ENCODE results near the gene CHRNA7.
"Not testable (repeated sequence)": the region's sequence is repeated elsewhere in the genome, so short reads cannot be mapped to it uniquely, and the experiment has no call there.

The CHRNA7 gene

DNA sequence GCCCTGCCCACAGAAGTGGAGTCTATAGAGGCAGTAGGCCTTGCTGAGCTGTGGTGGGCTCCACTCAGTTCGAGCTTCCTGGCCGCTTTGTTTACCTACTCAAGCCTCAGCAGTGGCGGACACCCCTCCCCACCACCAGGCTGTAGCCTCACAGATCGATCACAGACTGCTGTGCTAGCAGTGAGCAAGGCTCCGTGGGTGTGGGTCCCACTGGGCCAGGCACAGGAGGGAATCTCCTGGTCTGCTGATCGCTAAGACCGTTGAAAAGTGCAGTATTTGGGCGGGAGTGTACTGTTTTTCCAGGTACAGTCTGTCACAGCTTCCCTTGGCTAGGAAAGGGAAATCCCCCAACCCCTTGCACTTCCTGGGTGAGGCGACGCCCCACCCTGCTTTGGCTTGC is 115.2 kb downstream of the CHRNA7 start:
- H3K79me2 ChIP-seq (ENCODE audit: control insufficient read depth, insufficient read depth, low read length, poor library complexity); H4K12ac ChIP-seq (ENCODE audit: low read depth, low read length); H3K4me1 ChIP-seq (ENCODE audit: control insufficient read depth in 1 of 2, insufficient read depth in 2 of 2, low read length in 2 of 2); H3K4me3 ChIP-seq (ENCODE audit: low read depth, low read length); H3K4me2 ChIP-seq (ENCODE audit: low read length); H3K79me1 ChIP-seq (ENCODE audit: low read length); H2AFZ ChIP-seq (ENCODE audit: insufficient read depth, low read length, poor library complexity); H4K8ac ChIP-seq (ENCODE audit: low read depth, low read length); H3K9ac ChIP-seq (ENCODE audit: low read length); H2BK12ac ChIP-seq (ENCODE audit: low read length); H3K36me3 ChIP-seq (ENCODE audit: control insufficient read depth in 1 of 2, insufficient read depth in 2 of 2, low read length in 2 of 2); H3K27ac ChIP-seq (ENCODE audit: low read depth, low read length); H2BK120ac ChIP-seq (ENCODE audit: insufficient read depth, low read length, poor library complexity); H4K91ac ChIP-seq (ENCODE audit: low read depth, low read length); H3K18ac ChIP-seq (ENCODE audit: low read length); H3K4ac ChIP-seq (ENCODE audit: low read depth, low read length); H2AK5ac ChIP-seq (ENCODE audit: low read length); DNase-seq; H3K14ac ChIP-seq (ENCODE audit: low read length); H3K9me3 ChIP-seq (ENCODE audit: insufficient read depth, low read depth, low read length); H2BK5ac ChIP-seq (ENCODE audit: low read depth, low read length, poor library complexity); H3K23ac ChIP-seq (ENCODE audit: low read length); H3K27me3 ChIP-seq (ENCODE audit: insufficient read depth, low read length): not testable (repeated sequence)
- no CpG with 5 or more reads among the region's 10 CpGs for WGBS (ENCODE audit: extremely low coverage, insufficient coverage, insufficient read length)

DNA sequence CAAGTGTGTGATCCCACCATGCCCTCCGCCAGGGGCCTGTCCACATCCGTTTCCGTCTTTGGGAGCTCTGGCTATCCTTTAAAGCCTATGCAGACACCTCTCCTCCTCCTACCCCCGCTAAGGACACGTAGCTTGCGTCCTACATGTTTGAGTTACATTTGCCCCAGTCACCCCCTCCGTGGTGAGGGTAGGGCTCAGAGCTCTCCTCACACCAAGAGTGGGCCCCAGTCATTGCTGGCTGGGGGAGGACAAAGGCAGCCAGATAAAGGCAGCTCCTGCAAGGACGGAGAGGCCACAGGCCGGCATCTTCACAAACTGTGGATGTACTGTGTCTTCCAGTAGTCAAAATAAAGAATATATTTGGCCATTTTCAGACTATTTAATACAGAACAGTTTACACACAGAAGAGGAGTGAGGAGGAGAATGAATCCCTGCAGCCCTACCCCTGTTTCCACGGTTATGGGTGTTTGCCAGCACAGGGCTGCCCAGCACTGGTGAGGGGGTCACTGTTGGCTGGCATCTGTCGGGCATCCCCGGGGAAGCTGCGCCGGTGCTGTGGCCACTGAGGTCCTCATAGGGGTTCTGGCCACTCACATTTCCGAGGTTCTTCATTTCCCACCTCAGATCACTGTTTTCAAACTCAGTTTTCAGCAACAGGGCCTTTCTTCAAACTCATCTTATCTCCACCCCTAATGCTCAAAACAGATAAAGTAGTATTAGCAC is 118.7 kb downstream of the CHRNA7 start:
- WGBS (ENCODE audit: extremely low coverage, insufficient coverage, insufficient read length) = no CpG with 5 or more reads among the region's 15 CpGs
- H3K4me3 ChIP-seq (ENCODE audit: low read depth, low read length) = no peak overlapping the region
- no peaks in the 10 kb centered on the region for H3K36me3 ChIP-seq (ENCODE audit: control insufficient read depth in 1 of 2, insufficient read depth in 2 of 2, low read length in 2 of 2)
- H4K12ac ChIP-seq (ENCODE audit: low read depth, low read length) = no peak overlapping the region
- no peaks in the 10 kb centered on the region for H3K79me2 ChIP-seq (ENCODE audit: control insufficient read depth, insufficient read depth, low read length, poor library complexity)
- H3K79me1 ChIP-seq (ENCODE audit: low read length) = no peaks in the 10 kb centered on the region
- H2AK5ac ChIP-seq (ENCODE audit: low read length) = no peak overlapping the region
- no peaks in the 10 kb centered on the region for H3K4me1 ChIP-seq (ENCODE audit: control insufficient read depth in 1 of 2, insufficient read depth in 2 of 2, low read length in 2 of 2)
- no peak overlapping the region for H3K4me2 ChIP-seq (ENCODE audit: low read length)
- H2BK5ac ChIP-seq (ENCODE audit: low read depth, low read length, poor library complexity) = no peak overlapping the region
- no peaks in the 10 kb centered on the region for H3K27me3 ChIP-seq (ENCODE audit: insufficient read depth, low read length)
- H3K23ac ChIP-seq (ENCODE audit: low read length) = no peak overlapping the region
- no peak overlapping the region for H3K4ac ChIP-seq (ENCODE audit: low read depth, low read length)
- H4K8ac ChIP-seq (ENCODE audit: low read depth, low read length) = no peak overlapping the region
- no peak overlapping the region for H2BK12ac ChIP-seq (ENCODE audit: low read length)
- H3K18ac ChIP-seq (ENCODE audit: low read length) = no peak overlapping the region
- H2BK120ac ChIP-seq (ENCODE audit: insufficient read depth, low read length, poor library complexity) = no peak overlapping the region
- H3K9me3 ChIP-seq (ENCODE audit: insufficient read depth, low read depth, low read length) = no peaks in the 10 kb centered on the region
- no peak for DNase-seq
- H3K9ac ChIP-seq (ENCODE audit: low read length) = no peak overlapping the region
- H3K27ac ChIP-seq (ENCODE audit: low read depth, low read length) = no peak overlapping the region
- H2AFZ ChIP-seq (ENCODE audit: insufficient read depth, low read length, poor library complexity) = no peak overlapping the region
- H4K91ac ChIP-seq (ENCODE audit: low read depth, low read length) = no peak overlapping the region
- no peak overlapping the region for H3K14ac ChIP-seq (ENCODE audit: low read length)

DNA sequence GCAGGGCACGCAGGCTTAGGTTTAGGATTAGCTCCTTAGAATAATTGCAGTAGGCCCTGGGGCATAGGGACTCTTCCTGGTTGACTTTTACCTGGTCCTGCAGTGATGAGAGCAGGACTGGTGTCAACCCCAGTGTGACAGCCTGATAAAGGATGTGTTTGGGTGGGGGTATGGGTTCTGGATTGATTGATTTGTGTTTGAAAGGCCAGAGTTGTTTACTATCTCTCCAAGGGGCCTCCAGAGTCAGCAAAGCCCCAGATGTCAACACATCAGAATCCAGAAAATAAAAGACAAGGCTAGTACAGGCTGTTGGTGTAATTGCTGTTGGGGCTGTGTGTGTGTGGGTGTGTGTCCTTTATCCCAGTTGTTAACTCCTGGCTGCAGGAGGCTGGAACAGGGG is 122.3 kb downstream of the CHRNA7 start:
- Histone ChIP-seq H2BK120ac (ENCODE audit: insufficient read depth, low read length, poor library complexity) (no peak overlapping the region), H2BK12ac (ENCODE audit: low read length) (no peak overlapping the region), H3K9me3 (ENCODE audit: insufficient read depth, low read depth, low read length) (no peaks in the 10 kb centered on the region), H4K91ac (ENCODE audit: low read depth, low read length) (no peak overlapping the region), H2AK5ac (ENCODE audit: low read length) (no peak overlapping the region), H4K8ac (ENCODE audit: low read depth, low read length) (no peak overlapping the region), H3K79me1 (ENCODE audit: low read length) (no peaks in the 10 kb centered on the region), H3K27ac (ENCODE audit: low read depth, low read length) (no peak overlapping the region), H3K4me1 (ENCODE audit: control insufficient read depth in 1 of 2, insufficient read depth in 2 of 2, low read length in 2 of 2) (no peaks in the 10 kb centered on the region), H3K36me3 (ENCODE audit: control insufficient read depth in 1 of 2, insufficient read depth in 2 of 2, low read length in 2 of 2) (no peaks in the 10 kb centered on the region), H3K14ac (ENCODE audit: low read length) (no peak overlapping the region), H2BK5ac (ENCODE audit: low read depth, low read length, poor library complexity) (no peak overlapping the region), H3K9ac (ENCODE audit: low read length) (no peak overlapping the region), H3K4me2 (ENCODE audit: low read length) (no peak overlapping the region), H3K4me3 (ENCODE audit: low read depth, low read length) (no peak overlapping the region), H3K4ac (ENCODE audit: low read depth, low read length) (no peak overlapping the region), H3K18ac (ENCODE audit: low read length) (no peak overlapping the region), H2AFZ (ENCODE audit: insufficient read depth, low read length, poor library complexity) (no peak overlapping the region), H3K27me3 (ENCODE audit: insufficient read depth, low read length) (no peaks in the 10 kb centered on the region), H4K12ac (ENCODE audit: low read depth, low read length) (no peak overlapping the region), H3K79me2 (ENCODE audit: control insufficient read depth, insufficient read depth, low read length, poor library complexity) (no peaks in the 10 kb centered on the region), H3K23ac (ENCODE audit: low read length) (no peak overlapping the region)
- DNase-seq = no peak
- WGBS (ENCODE audit: extremely low coverage, insufficient coverage, insufficient read length) = no CpG with 5 or more reads among the region's 1 CpG

DNA sequence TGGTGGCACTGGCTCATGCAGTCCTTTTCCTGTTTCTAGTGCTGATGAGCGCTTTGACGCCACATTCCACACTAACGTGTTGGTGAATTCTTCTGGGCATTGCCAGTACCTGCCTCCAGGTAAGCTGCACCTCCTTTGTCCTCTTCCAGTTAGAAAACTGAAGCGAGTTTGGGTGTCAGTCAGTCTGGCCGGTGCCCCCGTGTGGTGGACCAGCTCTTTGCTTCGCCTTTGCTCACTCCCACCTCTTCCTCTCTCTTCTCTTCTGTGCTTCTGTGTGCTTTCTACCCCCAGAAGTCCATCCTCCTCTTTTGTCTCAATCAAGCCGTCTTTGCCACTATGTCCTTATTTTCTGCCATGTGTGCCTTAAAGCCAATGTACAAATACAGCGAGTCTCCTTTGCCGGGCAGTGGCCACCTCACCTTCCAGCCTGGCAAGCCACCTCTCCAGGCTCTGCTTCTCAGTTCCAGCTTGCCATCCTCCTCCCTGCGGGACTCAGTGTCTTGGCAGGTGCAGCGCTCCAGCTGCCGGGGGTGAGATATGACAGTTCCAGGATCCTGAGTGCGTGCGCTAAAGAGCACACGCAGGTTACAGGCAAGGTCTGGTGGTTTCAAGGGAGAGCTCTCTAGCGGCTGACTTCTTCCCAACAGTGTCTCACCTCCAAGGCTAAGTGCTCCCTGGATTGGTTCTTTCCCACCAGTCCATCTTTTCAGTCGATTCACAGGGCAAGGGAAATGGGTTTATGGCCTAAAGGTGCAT is 123.7 kb downstream of the CHRNA7 start:
- not testable (repeated sequence) for H3K23ac ChIP-seq (ENCODE audit: low read length); H2AK5ac ChIP-seq (ENCODE audit: low read length); H3K14ac ChIP-seq (ENCODE audit: low read length); H4K8ac ChIP-seq (ENCODE audit: low read depth, low read length); H2BK5ac ChIP-seq (ENCODE audit: low read depth, low read length, poor library complexity); H2BK120ac ChIP-seq (ENCODE audit: insufficient read depth, low read length, poor library complexity); H3K18ac ChIP-seq (ENCODE audit: low read length); H3K79me1 ChIP-seq (ENCODE audit: low read length); H3K9me3 ChIP-seq (ENCODE audit: insufficient read depth, low read depth, low read length); H3K27me3 ChIP-seq (ENCODE audit: insufficient read depth, low read length); H3K9ac ChIP-seq (ENCODE audit: low read length); H3K27ac ChIP-seq (ENCODE audit: low read depth, low read length); H2AFZ ChIP-seq (ENCODE audit: insufficient read depth, low read length, poor library complexity); H3K36me3 ChIP-seq (ENCODE audit: control insufficient read depth in 1 of 2, insufficient read depth in 2 of 2, low read length in 2 of 2); H3K4ac ChIP-seq (ENCODE audit: low read depth, low read length); DNase-seq; H4K91ac ChIP-seq (ENCODE audit: low read depth, low read length); H3K4me3 ChIP-seq (ENCODE audit: low read depth, low read length); H3K4me1 ChIP-seq (ENCODE audit: control insufficient read depth in 1 of 2, insufficient read depth in 2 of 2, low read length in 2 of 2); H3K79me2 ChIP-seq (ENCODE audit: control insufficient read depth, insufficient read depth, low read length, poor library complexity); H4K12ac ChIP-seq (ENCODE audit: low read depth, low read length); H3K4me2 ChIP-seq (ENCODE audit: low read length); H2BK12ac ChIP-seq (ENCODE audit: low read length)
- WGBS (ENCODE audit: extremely low coverage, insufficient coverage, insufficient read length) = no CpG with 5 or more reads among the region's 18 CpGs

Measured in trophoblast cell (in vitro differentiated cells and primary cell).